Measurements from ENCODE around the gene HMCN2.

HMCN2 gene

GRCh38 chr9:130287736-130288135 lies 22.2 kb downstream of the HMCN2 start:
- H3K9ac ChIP-seq (ENCODE audit: insufficient read length), result no peak overlapping the region
- H3K27ac ChIP-seq, result no peak overlapping the region
- no peak for DNase-seq (ENCODE audit: low read depth, low spot score)
- no peaks in the 10 kb centered on the region for H3K9me3 ChIP-seq (ENCODE audit: low read depth, low read length)
- no peak overlapping the region for H3K4me3 ChIP-seq
- no peaks in the 10 kb centered on the region for H3K36me3 ChIP-seq (ENCODE audit: insufficient read depth, low read length)
- no peak for TF ChIP-seq EZH2 (IDR thresholded peaks at IDR 0.05)
- no peak for TF ChIP-seq POLR2AphosphoS5 (IDR thresholded peaks at IDR 0.05; ENCODE audit: borderline replicate concordance, low read depth, low read length)
- no peak for TF ChIP-seq FOXP2 (optimal IDR thresholded peaks at IDR 0.05; ENCODE audit: control extremely low read depth, extremely low read length, insufficient read depth)

DNA sequence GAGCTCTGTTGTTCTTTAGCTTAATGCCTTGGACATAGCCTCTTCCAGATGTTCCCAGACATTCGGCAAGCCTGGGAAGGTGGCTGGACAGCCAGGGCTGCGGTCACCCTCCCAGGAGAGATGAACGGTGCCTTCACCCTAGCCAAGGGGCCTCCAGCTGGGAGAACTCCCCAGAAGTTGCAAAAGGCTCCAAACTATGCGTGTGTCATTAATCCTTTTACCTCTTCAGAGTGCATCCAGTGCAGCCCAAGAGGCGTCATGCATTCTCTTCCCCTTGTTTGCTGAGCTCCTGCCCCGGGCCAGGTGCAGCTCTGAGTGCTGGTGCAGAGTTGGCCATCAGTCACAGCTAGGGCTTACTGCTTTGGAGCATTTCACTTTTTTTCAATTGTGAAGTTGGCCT lies 22.8 kb downstream of the HMCN2 start:
- no peak for DNase-seq (ENCODE audit: low read depth, low spot score)
- Histone ChIP-seq H3K36me3 (ENCODE audit: insufficient read depth, low read length) (no peaks in the 10 kb centered on the region), H3K9ac (ENCODE audit: insufficient read length) (no peak overlapping the region), H3K27ac (no peak overlapping the region), H3K9me3 (ENCODE audit: low read depth, low read length) (no peaks in the 10 kb centered on the region), H3K4me3 (no peak overlapping the region)
- TF ChIP-seq EZH2 (IDR thresholded peaks at IDR 0.05), result no peak
- no peak for TF ChIP-seq FOXP2 (optimal IDR thresholded peaks at IDR 0.05; ENCODE audit: control extremely low read depth, extremely low read length, insufficient read depth)
- no peak for TF ChIP-seq POLR2AphosphoS5 (IDR thresholded peaks at IDR 0.05; ENCODE audit: borderline replicate concordance, low read depth, low read length)

GRCh38 chr9:130288926-130289690 lies 23.5 kb downstream of the HMCN2 start:
- H3K36me3 ChIP-seq (ENCODE audit: insufficient read depth, low read length), result no peaks in the 10 kb centered on the region
- TF ChIP-seq EZH2 (IDR thresholded peaks at IDR 0.05) (no peak), POLR2AphosphoS5 (IDR thresholded peaks at IDR 0.05; ENCODE audit: borderline replicate concordance, low read depth, low read length) (no peak), FOXP2 (optimal IDR thresholded peaks at IDR 0.05; ENCODE audit: control extremely low read depth, extremely low read length, insufficient read depth) (no peak)
- H3K27ac ChIP-seq, result no peak overlapping the region
- H3K4me3 ChIP-seq, result no peak overlapping the region
- no peaks in the 10 kb centered on the region for H3K9me3 ChIP-seq (ENCODE audit: low read depth, low read length)
- H3K9ac ChIP-seq (ENCODE audit: insufficient read length), result no peak overlapping the region
- DNase-seq (ENCODE audit: low read depth, low spot score), result no peak

- no peak for DNase-seq (ENCODE audit: low read depth, low spot score)
- no peak overlapping the region for H3K27ac ChIP-seq
- no peaks in the 10 kb centered on the region for H3K36me3 ChIP-seq (ENCODE audit: insufficient read depth, low read length)
- TF ChIP-seq EZH2 (IDR thresholded peaks at IDR 0.05), result no peak
- TF ChIP-seq POLR2AphosphoS5 (IDR thresholded peaks at IDR 0.05; ENCODE audit: borderline replicate concordance, low read depth, low read length), result no peak
- no peak for TF ChIP-seq FOXP2 (optimal IDR thresholded peaks at IDR 0.05; ENCODE audit: control extremely low read depth, extremely low read length, insufficient read depth)
- H3K9ac ChIP-seq (ENCODE audit: insufficient read length), result no peak overlapping the region
- H3K4me3 ChIP-seq, result no peak overlapping the region
- H3K9me3 ChIP-seq (ENCODE audit: low read depth, low read length), result no peaks in the 10 kb centered on the region
Measured at GRCh38 chr9:130289711-130290241, 24.2 kb downstream of the HMCN2 start.

DNA sequence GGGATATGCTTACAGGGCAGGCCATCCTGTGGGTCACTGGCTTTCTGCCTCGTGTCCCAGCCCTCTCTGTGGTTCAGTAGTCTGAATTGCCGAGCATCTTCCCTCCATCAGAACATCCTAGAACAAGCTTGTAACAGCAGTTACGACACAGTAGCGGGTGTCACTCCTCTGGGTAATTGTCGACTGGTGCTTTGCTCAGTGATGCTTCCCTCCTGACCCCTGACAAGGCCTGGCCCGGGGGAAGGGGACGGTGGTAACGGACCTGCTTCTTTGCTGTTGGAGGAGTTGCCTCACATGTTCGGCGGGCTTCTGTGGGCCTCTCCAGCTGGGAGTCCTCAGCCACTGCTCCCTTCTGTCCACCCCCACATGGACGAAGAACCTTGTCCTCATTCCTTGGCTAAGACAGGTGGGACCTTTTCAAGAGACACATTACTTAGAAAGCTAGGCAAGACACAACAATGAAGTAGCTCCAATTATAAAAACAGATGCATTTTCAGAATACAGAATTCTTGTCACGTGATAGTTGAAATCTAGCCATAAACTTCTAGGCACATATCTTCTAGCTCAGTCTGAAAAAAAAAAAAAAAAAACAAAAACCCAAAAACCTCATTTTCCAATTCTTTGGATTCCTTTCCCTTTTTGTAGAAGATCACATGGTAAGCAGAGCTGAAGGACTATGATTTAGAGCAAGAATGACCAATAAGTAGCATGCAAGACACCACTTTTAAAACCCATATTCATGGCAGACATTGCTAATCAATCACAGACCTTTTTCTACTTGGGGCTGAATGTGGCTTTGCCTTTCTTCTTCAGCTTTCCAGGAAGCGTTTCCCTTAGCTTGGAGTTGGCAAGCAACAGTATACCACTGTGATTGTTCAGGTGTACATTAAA lies 25.0 kb downstream of the HMCN2 start:
- no peak for TF ChIP-seq EZH2 (IDR thresholded peaks at IDR 0.05)
- TF ChIP-seq POLR2AphosphoS5 (IDR thresholded peaks at IDR 0.05; ENCODE audit: borderline replicate concordance, low read depth, low read length), result no peak
- TF ChIP-seq FOXP2 (optimal IDR thresholded peaks at IDR 0.05; ENCODE audit: control extremely low read depth, extremely low read length, insufficient read depth), result no peak
- DNase-seq (ENCODE audit: low read depth, low spot score), result no peak

GRCh38 chr9:130291474-130291873 lies 25.9 kb downstream of the HMCN2 start:
- H3K9me3 ChIP-seq (ENCODE audit: low read depth, low read length), result no peaks in the 10 kb centered on the region
- H3K36me3 ChIP-seq (ENCODE audit: insufficient read depth, low read length), result no peaks in the 10 kb centered on the region
- H3K9ac ChIP-seq (ENCODE audit: insufficient read length), result no peak overlapping the region
- no peak for TF ChIP-seq FOXP2 (optimal IDR thresholded peaks at IDR 0.05; ENCODE audit: control extremely low read depth, extremely low read length, insufficient read depth)
- TF ChIP-seq EZH2 (IDR thresholded peaks at IDR 0.05), result no peak
- no peak for TF ChIP-seq POLR2AphosphoS5 (IDR thresholded peaks at IDR 0.05; ENCODE audit: borderline replicate concordance, low read depth, low read length)
- DNase-seq (ENCODE audit: low read depth, low spot score), result no peak
- H3K27ac ChIP-seq, result no peak overlapping the region
- H3K4me3 ChIP-seq, result no peak overlapping the region

More for the DNA sequence above, 25.0 kb downstream of the HMCN2 start:
- H3K9me3 ChIP-seq (ENCODE audit: low read depth, low read length), result no peaks in the 10 kb centered on the region
- no peaks in the 10 kb centered on the region for H3K36me3 ChIP-seq (ENCODE audit: insufficient read depth, low read length)
- H3K9ac ChIP-seq (ENCODE audit: insufficient read length), result no peak overlapping the region
- no peak overlapping the region for H3K4me3 ChIP-seq
- no peak overlapping the region for H3K27ac ChIP-seq

GRCh38 chr9:130292106-130292505 lies 26.5 kb downstream of the HMCN2 start:
- TF ChIP-seq EZH2 (IDR thresholded peaks at IDR 0.05) (no peak), POLR2AphosphoS5 (IDR thresholded peaks at IDR 0.05; ENCODE audit: borderline replicate concordance, low read depth, low read length) (no peak), FOXP2 (optimal IDR thresholded peaks at IDR 0.05; ENCODE audit: control extremely low read depth, extremely low read length, insufficient read depth) (no peak)
- Histone ChIP-seq H3K9me3 (ENCODE audit: low read depth, low read length) (no peaks in the 10 kb centered on the region), H3K9ac (ENCODE audit: insufficient read length) (no peak overlapping the region), H3K27ac (no peak overlapping the region), H3K4me3 (no peak overlapping the region), H3K36me3 (ENCODE audit: insufficient read depth, low read length) (no peaks in the 10 kb centered on the region)
- no peak for DNase-seq (ENCODE audit: low read depth, low spot score)

GRCh38 chr9:130294664-130295063 lies 29.1 kb downstream of the HMCN2 start:
- TF ChIP-seq POLR2AphosphoS5 (IDR thresholded peaks at IDR 0.05; ENCODE audit: borderline replicate concordance, low read depth, low read length), result no peak
- no peak for TF ChIP-seq EZH2 (IDR thresholded peaks at IDR 0.05)
- TF ChIP-seq FOXP2 (optimal IDR thresholded peaks at IDR 0.05; ENCODE audit: control extremely low read depth, extremely low read length, insufficient read depth), result no peak
- H3K4me3 ChIP-seq, result no peak overlapping the region
- no peaks in the 10 kb centered on the region for H3K9me3 ChIP-seq (ENCODE audit: low read depth, low read length)
- DNase-seq (ENCODE audit: low read depth, low spot score), result no peak
- H3K9ac ChIP-seq (ENCODE audit: insufficient read length), result no peak overlapping the region
- no peaks in the 10 kb centered on the region for H3K36me3 ChIP-seq (ENCODE audit: insufficient read depth, low read length)
- no peak overlapping the region for H3K27ac ChIP-seq
